Liver (tissue), 9 donors: ENCODE data around the gene WNT4. TPM values are rescaled to one million over a fixed set of nuclear protein-coding genes. Genes with fewer than 3 reads are reported as not detected.

ENCODE experiments used
- DNase-seq: peaks from one replicate; pipeline ENCODE4 v3.0.0-alpha.2; 2017; ENCODE audit warnings: low spot score
- H3K27ac ChIP-seq, 2 donors: one replicate each; pipeline ENCODE4 v1.7.0; 2013; ENCODE audit warnings: inconsistent platforms in 2 of 2, low read length in 2 of 2, control low read depth in 1 of 2, low read depth in 1 of 2, mild to moderate bottlenecking in 1 of 2
- H3K27me3 ChIP-seq, 4 donors: one replicate each; pipeline versions ENCODE4 v1.6.1 to v1.7.0; 2013; ENCODE audit warnings: low read length in 3 of 4, inconsistent platforms in 1 of 4, mild to moderate bottlenecking in 1 of 4, moderate library complexity in 1 of 4; ENCODE audit not compliant: control insufficient read depth in 4 of 4, insufficient read depth in 4 of 4
- H3K36me3 ChIP-seq, 4 donors: one replicate each; pipeline versions ENCODE4 v1.6.1 to v1.7.0; 2013; ENCODE audit warnings: low read length in 3 of 4, mild to moderate bottlenecking in 3 of 4, low read depth in 1 of 4, moderate library complexity in 1 of 4; ENCODE audit not compliant: control insufficient read depth in 4 of 4, insufficient read depth in 3 of 4
- H3K4me1 ChIP-seq, 4 donors: one replicate each; pipeline versions ENCODE4 v1.6.1 to v1.7.0; 2013; ENCODE audit warnings: low read length in 3 of 4, mild to moderate bottlenecking in 3 of 4, moderate library complexity in 1 of 4; ENCODE audit not compliant: control insufficient read depth in 4 of 4, insufficient read depth in 4 of 4
- H3K4me3 ChIP-seq, 3 donors: one replicate each; pipeline versions ENCODE4 v1.6.1 to v1.7.0; 2013; ENCODE audit warnings: low read length in 3 of 3, control low read depth in 1 of 3, low read depth in 1 of 3, mild to moderate bottlenecking in 1 of 3
- H3K9ac ChIP-seq, 2 donors: one replicate each; pipeline ENCODE4 v1.7.0; 2013; ENCODE audit warnings: low read length in 2 of 2, mild to moderate bottlenecking in 2 of 2, moderate library complexity in 2 of 2, control low read depth in 1 of 2, low read depth in 1 of 2
- H3K9me3 ChIP-seq, 4 donors: one replicate each; pipeline versions ENCODE4 v1.6.1 to v1.7.0; 2013; ENCODE audit warnings: low read length in 3 of 4; ENCODE audit not compliant: control insufficient read depth in 4 of 4
- ATF3 ChIP-seq: IDR thresholded peaks from 2 replicates; pipeline ENCODE4 v1.6.1; 2016; ENCODE audit warnings: antibody characterized with exemption
- EGR1 ChIP-seq, 2 donors: IDR thresholded peaks; 2 replicates each; pipeline ENCODE4 v1.6.1; 2016 to 2018; ENCODE audit warnings: antibody characterized with exemption in 2 of 2, low read depth in 2 of 2
- FOXA1 ChIP-seq: IDR thresholded peaks from 2 replicates; pipeline ENCODE4 v1.6.1; 2016; ENCODE audit warnings: antibody characterized with exemption
- HNF4A ChIP-seq, 2 donors: conservative IDR thresholded peaks; 2 replicates each; pipeline ENCODE4 v1.6.1; 2016; ENCODE audit warnings: antibody characterized with exemption in 2 of 2, mild to moderate bottlenecking in 2 of 2
- HNF4G ChIP-seq: IDR thresholded peaks from 2 replicates; pipeline ENCODE4 v1.6.1; 2016; ENCODE audit warnings: antibody characterized with exemption
- JUND ChIP-seq, 2 donors: IDR thresholded peaks; 2 replicates each; pipeline ENCODE4 v1.6.1; 2016; ENCODE audit warnings: antibody characterized with exemption in 2 of 2
- NR2F2 ChIP-seq: IDR thresholded peaks from 2 replicates; pipeline ENCODE4 v1.6.1; 2016; ENCODE audit warnings: antibody characterized with exemption
- RAD21 ChIP-seq, 2 donors: IDR thresholded peaks; 2 replicates each; pipeline ENCODE4 v1.6.1; 2016; ENCODE audit warnings: antibody characterized with exemption in 2 of 2, mild to moderate bottlenecking in 2 of 2
- REST ChIP-seq: IDR thresholded peaks from 2 replicates; pipeline ENCODE4 v1.6.1; 2016; ENCODE audit warnings: antibody characterized with exemption, mild to moderate bottlenecking
- RXRA ChIP-seq, 2 donors: IDR thresholded peaks; 2 replicates each; pipeline ENCODE4 v1.6.1; 2017 to 2018; ENCODE audit warnings: antibody characterized with exemption in 2 of 2, mild to moderate bottlenecking in 1 of 2
- SP1 ChIP-seq: IDR thresholded peaks from 2 replicates; pipeline ENCODE4 v1.6.1; 2018; ENCODE audit warnings: antibody characterized with exemption, mild to moderate bottlenecking
- TAF1 ChIP-seq: conservative IDR thresholded peaks from 2 replicates; pipeline ENCODE4 v1.6.1; 2016; ENCODE audit warnings: antibody characterized with exemption, mild to moderate bottlenecking
- YY1 ChIP-seq: IDR thresholded peaks from 2 replicates; pipeline ENCODE4 v1.6.1; 2016; ENCODE audit warnings: antibody characterized with exemption, mild to moderate bottlenecking
- WGBS: extraction: QIAGEN DNeasy Blood & Tissue Kit; methylation state at CpG from one replicate; pipeline ENCODE4 v1.1.7; 2013; 5-methylcytosine and 5-hydroxymethylcytosine counted together
- polyA plus RNA-seq, 2 donors: library from polyadenylated mRNA; stranded (reverse) in 1 of 2; unstranded in 1 of 2; fragments of 200-250 nt in 1 of 2; fragments of >200 nt in 1 of 2; fragmentation: Nextera tagmentation in 1 of 2; extraction: Ambion mirVana in 1 of 2; gene quantifications; one replicate each; pipeline versions ENCODE4 v1.2.1 to v1.2.3, GENCODE V29; 2013 to 2015
- total RNA-seq, 2 donors: library from RNA; depleted of rRNA; stranded (reverse); fragments of >200 nt; gene quantifications; one replicate each; pipeline ENCODE4 v1.2.3, GENCODE V29; 2014
- TF ChIP-seq, protein P1 (sequence below): IDR thresholded peaks from 2 replicates; pipeline ENCODE4 v1.6.1; 2016; ENCODE audit warnings: antibody characterized with exemption
- TF ChIP-seq, protein P2 (sequence below): fragments of 150-350 bp; IDR thresholded peaks from 2 replicates; pipeline ENCODE4 v1.5.1; 2017; ENCODE audit warnings: improper control_type of control experiment, low read depth, low read length; ENCODE audit not compliant: missing input control
- donor health status: healthy.
- donor health status: healthy.
- donor health status: healthy.
- donor health status: healthy.
- donor health status: healthy.

The WNT4 gene
- total and polyA plus RNA-seq, 4 donors, result under 0.01 to 0.09 TPM; not detected in 2

DNA sequence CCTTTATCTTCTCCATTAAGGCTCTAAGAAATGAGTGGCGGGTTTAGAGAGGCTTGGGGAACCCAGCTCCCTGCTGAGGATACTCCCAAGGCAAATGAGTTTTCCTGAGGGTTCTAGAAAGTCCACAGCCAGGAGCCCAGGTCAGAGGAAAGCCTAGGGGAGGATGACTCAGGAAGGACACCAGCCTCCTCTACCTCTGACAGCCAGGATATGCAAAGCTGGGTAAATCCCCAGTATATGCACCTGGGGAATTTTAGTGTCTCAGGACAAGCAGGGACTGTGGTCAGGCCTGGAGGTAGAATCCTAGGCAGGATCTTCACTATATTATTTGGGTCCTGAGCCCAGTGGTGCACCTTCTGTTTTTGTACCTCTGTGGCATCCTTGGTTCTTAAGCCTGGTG lies 23.5 kb upstream of the WNT4 start:
- Histone ChIP-seq H3K4me3 (no peak overlapping the region), H3K36me3 (no peaks in the 10 kb centered on the region), H3K4me1 (no peaks in the 10 kb centered on the region), H3K27ac (no peak overlapping the region), H3K9ac (no peak overlapping the region), H3K27me3 (no peaks in the 10 kb centered on the region), H3K9me3 (no peaks in the 10 kb centered on the region)
- WGBS, result 95% methylated on average over 1 of the region's 1 CpG
- TF ChIP-seq RAD21 (IDR thresholded peaks at IDR 0.05) (no peak), ATF3 (no peak)
- no peak for DNase-seq

DNA sequence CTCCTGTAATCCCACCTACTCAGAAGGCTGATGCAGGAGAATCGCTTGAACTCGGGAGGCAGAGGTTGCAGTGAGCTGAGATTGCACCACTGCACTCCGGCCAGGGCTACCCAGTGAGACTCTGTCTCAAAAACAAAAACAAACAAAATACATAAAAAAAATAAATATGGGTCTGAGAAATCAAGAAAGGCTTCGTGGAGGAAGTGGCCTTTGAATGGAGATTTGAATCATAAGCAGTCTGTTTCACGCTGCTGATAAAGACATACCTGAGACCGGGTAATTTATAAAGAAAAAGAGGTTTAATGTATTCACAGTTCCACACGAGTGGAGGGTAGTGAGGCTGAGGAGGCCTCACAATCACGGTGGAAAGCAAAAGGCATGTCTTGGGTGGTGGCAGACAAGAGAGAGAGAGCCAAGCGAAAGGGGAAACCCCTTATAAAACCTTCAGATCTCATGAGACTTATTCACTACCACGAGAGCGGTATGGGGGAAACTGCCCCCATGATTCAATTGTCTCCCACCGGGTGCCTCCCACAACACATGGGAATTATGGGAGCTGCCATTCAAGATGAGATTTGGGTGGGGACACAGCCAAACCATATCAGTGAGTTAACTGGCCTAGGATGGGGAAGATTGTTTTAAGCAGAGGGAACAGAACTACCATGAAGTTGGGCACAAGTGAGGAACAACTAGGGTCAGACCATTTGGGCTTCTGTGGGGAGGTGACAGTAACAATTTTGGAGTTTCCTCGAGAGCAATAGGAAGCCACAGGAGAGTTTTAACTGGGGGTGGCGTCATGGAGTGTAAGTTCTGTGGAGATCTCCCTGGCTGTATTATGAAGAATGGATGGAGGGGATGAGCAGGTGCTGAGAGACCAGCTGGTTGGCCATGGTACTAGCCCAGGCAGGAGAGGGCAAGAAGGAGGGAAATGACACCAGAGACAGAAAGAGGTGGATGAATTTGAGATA lies 22.2 kb upstream of the WNT4 start:
- H3K4me3 ChIP-seq, result no peak overlapping the region
- DNase-seq, result no peak
- TF ChIP-seq RXRA (IDR thresholded peaks at IDR 0.05) (no peak), HNF4A (conservative IDR thresholded peaks at IDR 0.05) (no peak), TAF1 (no peak), NR2F2 (no peak), JUND (IDR thresholded peaks at IDR 0.05) (no peak), SP1 (no peak), REST (no peak), YY1 (no peak)
- TF ChIP-seq, protein P1, sequence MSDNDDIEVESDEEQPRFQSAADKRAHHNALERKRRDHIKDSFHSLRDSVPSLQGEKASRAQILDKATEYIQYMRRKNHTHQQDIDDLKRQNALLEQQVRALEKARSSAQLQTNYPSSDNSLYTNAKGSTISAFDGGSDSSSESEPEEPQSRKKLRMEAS, result no peak
- WGBS, result 88% methylated on average over 14 of the region's 14 CpGs
- no peak overlapping the region for H3K9ac ChIP-seq
- no peaks in the 10 kb centered on the region for H3K36me3 ChIP-seq
- H3K27me3 ChIP-seq, result no peaks in the 10 kb centered on the region
- H3K4me1 ChIP-seq, result no peaks in the 10 kb centered on the region
- H3K27ac ChIP-seq, result no peak overlapping the region
- no peaks in the 10 kb centered on the region for H3K9me3 ChIP-seq

DNA sequence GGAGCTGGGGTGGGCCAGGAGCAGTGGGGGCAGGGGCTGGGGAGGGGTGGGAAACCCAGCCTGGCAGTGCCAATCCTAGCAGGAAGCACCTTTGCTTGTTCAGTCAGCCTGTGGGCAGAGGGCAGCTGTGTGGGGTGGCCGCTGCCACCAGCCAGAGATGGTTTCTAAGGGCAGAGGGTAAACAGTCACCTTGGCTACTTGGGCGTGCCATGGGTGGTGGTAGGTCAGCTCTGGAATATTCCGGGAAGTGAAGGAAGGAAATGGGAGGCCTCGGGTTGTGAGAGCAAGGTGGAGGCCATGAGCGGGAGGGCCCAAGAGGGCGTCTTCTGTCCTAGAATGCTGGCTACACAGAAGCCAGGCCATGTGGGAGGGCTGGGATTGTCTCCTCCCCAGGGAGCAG lies 20.7 kb upstream of the WNT4 start:
- 75% methylated on average over 6 of the region's 6 CpGs for whole genome bisulfite sequencing
- no peak overlapping the region for H3K27ac ChIP-seq
- H3K27me3 ChIP-seq, result no peaks in the 10 kb centered on the region
- H3K4me3 ChIP-seq, result no peak overlapping the region
- no peak for DNase-seq
- no peaks in the 10 kb centered on the region for H3K9me3 ChIP-seq
- no peak for TF ChIP-seq HNF4G
- no peak for TF ChIP-seq SP1
- TF ChIP-seq ATF3, result no peak
- no peak for TF ChIP-seq FOXA1
- no peak for TF ChIP-seq RXRA (IDR thresholded peaks at IDR 0.05)
- no peak for TF ChIP-seq JUND (IDR thresholded peaks at IDR 0.05)
- TF ChIP-seq, protein P1, result no peak
- TF ChIP-seq EGR1 (IDR thresholded peaks at IDR 0.05; ENCODE audit: low read depth in 2 of 2), result no peak
- TF ChIP-seq, protein P2, sequence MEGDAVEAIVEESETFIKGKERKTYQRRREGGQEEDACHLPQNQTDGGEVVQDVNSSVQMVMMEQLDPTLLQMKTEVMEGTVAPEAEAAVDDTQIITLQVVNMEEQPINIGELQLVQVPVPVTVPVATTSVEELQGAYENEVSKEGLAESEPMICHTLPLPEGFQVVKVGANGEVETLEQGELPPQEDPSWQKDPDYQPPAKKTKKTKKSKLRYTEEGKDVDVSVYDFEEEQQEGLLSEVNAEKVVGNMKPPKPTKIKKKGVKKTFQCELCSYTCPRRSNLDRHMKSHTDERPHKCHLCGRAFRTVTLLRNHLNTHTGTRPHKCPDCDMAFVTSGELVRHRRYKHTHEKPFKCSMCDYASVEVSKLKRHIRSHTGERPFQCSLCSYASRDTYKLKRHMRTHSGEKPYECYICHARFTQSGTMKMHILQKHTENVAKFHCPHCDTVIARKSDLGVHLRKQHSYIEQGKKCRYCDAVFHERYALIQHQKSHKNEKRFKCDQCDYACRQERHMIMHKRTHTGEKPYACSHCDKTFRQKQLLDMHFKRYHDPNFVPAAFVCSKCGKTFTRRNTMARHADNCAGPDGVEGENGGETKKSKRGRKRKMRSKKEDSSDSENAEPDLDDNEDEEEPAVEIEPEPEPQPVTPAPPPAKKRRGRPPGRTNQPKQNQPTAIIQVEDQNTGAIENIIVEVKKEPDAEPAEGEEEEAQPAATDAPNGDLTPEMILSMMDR, result no peak
- no peaks in the 10 kb centered on the region for H3K4me1 ChIP-seq
- no peak overlapping the region for H3K9ac ChIP-seq
- H3K36me3 ChIP-seq, result no peaks in the 10 kb centered on the region
